Skin of body (tissue), 2 donors: ENCODE data around the gene CKMT2. TPM values are rescaled to one million over a fixed set of nuclear protein-coding genes. Genes with fewer than 3 reads are reported as not detected.
"Not testable (repeated sequence)": the region's sequence is repeated elsewhere in the genome, so short reads cannot be mapped to it uniquely, and the experiment has no call there.

Experiments
- DNase-seq: peaks from one replicate; lab custom pipeline; 2025; lab: John Stamatoyannopoulos, UW
- total RNA-seq: library from RNA; depleted of rRNA; stranded (reverse); fragments of >200 nt; gene quantifications from one replicate; pipeline ENCODE4 v1.2.3, GENCODE V29; 2014

CKMT2 gene
- total RNA-seq, 1 donor from 2014 or later = 20.3 TPM

DNA sequence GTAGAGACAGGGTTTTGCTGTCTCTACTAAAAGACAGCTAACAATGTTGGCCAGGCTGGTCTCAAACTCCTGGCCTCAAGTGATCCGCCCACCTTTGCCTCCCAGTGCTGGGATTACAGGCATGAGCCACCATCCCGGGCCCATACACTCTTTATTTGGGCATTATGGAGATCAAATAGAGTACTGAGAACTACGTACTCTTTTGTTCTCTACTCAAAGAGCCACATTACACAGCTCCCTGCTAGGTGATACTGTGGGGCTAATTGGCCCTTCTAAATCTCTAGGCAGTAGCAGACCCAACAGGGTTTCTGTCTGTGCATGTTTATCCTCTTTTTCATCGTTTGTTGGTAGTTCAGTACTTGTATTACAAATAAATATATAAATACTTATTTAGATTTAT is 16.1 kb downstream of the CKMT2 start:
- DNase-seq = no peak

DNA sequence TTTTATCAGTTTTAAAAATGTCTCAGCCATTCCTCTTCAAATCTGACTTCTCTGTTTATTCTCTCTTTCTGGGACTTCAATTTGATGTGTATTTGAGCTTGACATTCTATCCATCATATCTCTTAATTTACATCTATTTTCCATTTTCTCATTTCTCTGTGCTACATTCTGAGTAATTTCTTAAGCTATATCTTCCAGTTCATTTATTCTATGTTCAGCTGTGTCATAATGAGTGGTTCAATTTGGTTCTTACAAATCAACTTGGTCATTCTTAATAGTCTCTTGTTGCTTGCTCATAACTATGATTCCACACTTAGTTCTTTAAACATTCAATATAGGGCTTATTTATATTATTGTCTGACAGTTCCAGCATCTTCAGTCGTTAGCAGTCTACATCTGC is 16.9 kb downstream of the CKMT2 start:
- DNase-seq = no peak

DNA sequence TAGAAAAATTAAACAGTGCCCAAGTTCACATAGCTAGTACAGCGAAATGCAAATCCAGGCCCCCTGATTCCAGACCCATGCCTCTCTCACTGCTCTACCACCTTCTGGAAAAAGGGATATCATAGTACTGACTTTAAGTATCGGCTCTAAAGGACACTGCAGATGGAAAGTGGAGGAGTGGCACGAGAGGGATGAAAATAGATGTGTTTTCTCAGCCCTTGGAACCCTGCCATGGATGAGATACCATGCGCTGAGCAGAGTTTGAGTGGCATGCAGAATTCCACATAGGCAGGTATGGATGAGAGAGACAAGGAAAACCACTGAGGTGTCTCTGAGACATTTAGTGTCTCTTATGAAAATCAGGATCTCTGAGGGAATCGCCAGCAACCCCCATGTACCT is 18.8 kb downstream of the CKMT2 start:
- no peak for DNase-seq

DNA sequence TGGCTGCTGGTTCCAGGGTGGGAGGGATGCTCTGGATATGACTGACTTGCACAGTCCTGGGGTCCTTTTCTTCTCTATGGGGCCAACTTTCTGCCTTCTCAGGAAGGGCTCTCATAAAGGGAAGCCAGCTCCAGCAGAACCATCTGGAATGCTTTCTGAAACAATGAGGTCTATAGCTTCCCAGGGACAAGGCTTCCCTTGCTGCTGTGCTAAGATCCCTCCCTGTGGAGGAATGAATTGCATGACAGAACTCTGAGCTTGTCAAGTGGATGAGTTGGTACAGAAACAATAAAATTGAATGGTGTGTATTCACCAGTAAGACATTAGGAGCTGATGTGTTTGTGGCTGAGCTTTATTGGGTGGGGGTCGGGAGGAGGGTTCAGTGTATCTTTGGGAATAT is 19.8 kb downstream of the CKMT2 start:
- no peak for DNase-seq

DNA sequence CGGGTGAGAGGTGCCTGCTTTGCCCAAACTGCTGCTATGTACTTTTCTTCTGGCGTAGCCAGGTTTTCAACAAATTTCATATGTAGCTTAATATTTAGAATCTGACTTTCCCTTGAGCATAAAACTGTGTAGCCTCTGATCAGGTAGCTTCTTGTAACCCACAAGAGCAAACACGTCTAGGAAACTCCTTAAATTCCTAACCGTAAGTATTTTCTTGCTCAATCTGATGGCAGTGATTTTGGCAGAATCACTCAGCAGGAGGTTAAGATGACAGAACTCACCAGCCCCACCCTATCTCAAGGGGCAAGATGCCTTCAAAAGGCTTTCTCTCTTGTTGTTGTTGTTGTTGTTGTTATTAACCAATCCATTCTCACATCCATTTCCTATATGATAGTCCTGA is 20.8 kb downstream of the CKMT2 start:
- no peak for DNase-seq

DNA sequence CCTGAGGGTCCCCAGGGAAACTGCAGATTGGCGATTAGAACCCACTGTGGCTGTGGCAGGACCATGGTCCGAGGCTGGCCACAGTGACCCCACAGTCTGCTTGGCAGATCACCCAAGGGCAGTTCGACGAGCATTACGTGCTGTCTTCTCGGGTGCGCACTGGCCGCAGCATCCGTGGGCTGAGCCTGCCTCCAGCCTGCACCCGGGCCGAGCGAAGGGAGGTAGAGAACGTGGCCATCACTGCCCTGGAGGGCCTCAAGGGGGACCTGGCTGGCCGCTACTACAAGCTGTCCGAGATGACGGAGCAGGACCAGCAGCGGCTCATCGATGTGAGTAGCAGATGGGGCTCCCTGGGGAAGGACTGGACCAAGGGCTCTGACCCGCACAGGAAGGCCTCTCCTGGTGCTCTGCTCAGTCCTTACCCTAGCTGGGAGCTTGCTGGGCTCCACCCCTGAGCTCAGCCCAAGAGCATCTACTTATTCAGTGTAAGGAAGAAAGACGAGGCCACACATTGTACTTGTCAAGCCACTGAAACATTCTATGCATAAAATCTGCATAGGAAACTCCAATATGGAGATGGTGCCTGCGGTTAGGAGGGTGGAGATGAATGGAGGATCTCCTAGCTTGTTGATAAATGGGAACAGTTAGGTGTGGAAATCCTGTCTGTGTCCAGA is 21.9 kb downstream of the CKMT2 start:
- no peak for DNase-seq

DNA sequence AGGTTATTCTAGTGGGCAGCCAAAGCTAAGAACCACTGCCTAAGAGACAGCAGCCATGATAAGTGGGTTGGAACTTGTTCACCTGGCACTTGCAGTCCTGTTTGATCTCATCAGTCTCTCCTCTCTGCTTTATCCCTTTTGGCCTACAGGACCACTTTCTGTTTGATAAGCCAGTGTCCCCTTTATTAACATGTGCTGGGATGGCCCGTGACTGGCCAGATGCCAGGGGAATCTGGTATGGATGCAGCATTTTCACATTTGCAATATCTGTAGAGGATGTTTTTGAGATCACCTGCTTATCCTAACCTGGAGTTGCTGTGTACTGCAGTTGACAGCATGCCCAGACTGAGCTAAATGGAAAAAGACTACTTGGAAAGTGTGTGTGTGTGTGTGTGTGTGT is 23.6 kb downstream of the CKMT2 start:
- DNase-seq = no peak

DNA sequence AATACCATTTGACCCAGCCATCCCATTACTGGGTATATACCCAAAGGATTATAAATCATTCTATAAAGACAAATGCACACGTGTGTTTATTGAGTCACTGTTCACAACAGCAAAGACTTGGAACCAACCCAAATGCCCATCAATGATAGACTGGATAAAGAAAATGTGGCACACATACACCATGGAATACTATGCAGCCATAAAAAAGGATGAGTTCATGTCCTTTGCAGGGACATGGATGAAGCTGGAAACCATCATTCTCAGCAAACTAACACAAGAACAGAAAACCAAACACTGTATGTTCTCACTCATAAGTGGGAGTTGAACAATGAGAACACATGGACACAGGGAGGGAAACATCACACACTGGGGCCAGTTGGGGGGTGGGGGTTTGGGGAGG is 29.7 kb downstream of the CKMT2 start:
- not testable (repeated sequence) for DNase-seq

DNA sequence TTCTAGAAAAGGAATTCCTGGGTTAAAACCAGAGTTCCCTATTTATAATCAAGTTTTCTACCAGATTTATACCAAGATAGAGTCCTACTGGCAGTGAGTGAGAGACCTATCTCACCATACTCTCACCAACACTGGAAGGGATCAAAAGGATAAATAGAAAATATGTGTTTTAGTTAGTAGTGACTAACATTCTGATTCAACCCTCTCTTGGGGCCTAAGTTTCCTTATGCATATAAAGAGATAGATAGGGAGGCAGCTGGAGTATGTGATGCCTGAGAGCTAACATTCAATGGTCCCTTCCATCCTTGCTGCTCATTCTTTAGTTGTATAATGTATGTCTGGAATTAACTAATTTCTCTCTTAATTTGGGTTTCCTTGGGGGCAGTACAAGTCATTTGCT is 32.0 kb downstream of the CKMT2 start:
- DNase-seq = no peak

DNA sequence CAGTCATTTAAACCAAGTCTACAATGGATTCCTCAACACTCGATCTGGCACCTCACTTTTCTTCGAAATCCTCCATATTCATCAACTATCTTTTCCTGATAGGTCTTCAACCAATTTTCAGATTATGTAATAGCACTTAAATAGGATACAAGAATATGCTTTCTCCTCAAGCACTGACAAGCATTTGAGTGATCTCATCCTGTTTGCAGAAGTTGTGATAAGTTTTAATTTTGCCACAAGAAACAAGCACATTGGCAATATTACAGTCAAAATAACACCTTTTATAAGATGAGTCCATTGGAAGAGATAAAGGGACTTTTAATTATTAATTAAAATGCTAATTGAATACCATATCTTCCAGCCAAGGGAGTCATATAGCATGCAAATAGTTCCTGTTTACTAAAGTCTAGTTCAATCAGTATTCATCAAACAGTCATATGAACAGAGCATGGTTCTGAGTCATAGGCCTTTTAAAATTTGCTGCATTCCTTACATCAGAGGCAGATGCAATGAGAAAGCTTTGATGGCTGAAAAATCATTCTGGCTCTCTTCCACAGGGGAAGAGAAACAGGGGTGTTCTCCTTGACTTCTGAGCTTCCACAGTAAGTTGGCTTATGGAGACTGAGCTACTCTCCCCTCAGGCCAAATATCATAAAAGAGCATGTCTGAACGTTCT is 35.5 kb downstream of the CKMT2 start:
- DNase-seq = peak; percentile 63

DNA sequence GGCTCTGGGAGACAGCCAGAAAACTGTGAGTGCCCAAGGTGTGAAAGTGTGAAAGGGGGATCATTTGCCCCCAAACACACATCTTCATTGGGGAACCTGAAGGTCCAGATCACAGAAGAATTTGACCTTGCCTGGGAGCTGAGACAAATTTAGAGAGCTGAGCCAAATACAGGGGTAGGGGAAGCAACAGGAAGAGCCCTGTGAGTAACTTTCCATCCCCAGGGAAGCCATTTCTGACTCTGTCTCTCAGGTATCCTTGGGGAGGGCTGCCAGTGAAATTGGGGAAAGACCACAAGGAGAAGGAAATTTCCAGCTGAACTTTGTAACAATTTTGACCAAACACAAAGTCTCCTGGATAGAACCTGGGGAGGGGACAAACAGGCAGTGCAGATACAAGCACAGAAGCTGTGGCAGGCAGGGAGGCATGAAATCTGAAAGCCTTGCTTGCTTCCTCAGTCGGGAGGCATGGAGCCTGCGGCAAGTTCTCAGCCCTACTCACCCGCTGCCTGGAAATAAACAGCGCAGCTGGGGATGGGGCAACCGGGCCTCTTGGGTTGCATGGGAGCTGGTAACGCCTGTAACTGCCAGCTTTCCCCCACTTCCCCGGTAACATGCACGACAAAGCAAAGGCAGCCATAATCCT is 36.8 kb downstream of the CKMT2 start:
- no peak for DNase-seq

DNA sequence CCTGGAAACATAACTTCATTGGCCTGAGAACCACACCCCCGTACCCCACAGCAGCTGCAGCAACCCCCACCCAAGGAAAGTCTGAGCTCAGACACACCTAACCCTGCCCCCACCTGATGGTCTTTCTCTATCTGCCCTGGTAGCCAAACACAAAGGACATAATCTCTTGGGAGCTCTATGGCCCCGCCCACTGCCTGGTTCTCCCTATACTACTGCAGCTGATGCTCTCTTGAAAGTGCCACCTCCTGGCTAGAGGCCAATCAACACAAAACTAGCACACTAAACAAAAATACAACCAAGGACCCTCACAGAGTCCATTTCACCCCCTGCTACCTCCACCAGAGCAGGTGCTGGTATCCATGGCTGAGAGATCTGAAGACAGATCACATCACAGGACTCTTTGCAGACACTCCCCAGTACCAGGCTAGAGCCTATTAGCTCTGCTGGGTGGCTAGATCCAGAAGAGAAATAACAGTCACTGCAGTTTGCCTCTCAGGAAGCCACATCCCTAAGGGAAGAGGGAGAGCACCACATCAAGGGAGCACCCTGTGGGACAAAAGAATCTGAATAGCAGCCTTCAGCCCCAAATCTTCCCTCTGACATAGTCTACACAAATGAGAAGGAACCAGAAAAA is 37.4 kb downstream of the CKMT2 start:
- DNase-seq = not testable (repeated sequence)

DNA sequence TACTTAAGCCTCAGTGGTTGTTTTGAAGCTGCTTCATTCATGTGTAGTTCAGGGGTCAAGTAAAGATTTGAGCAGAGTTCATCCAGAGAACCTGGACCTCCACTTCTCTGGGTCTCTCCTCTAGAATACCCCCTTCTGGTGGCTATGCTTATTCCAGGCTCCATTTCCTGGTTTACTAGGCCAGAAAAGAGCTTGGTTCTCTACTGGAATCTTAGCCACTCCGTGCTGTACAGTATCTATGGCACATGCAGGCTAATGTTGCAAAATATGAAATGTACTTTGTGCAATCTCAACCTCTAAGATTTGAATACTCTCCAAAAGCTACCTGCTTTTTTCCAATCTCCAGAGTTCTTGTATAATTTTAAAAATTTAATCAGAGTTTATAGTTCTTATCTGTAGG is 50.9 kb downstream of the CKMT2 start:
- no peak for DNase-seq

DNA sequence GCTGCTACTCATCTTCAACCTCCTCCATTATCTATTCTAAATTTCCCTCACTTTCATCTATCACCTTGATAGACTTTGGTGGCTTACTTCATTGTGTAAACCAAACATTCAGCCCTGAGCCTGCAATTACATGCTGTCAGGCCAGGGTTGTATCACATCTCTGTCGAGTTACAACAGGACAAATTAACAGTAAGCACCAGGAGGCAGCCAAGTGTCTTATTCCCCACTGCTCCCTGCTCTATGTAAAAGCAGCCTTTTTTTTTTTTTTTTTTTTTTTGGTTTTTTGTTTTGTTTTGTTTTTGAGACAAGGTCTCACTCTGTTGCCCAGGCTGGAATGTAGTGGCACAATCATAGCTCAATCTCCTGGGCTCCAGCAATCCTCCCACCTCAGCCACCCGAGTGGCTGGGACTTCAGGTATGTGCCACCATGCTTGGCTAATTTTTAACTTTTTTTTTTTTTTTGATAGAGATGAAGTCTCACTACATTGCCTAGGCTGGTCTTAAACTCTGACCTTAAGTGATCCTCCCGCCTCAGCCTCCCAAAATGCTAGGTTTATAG is 53.0 kb downstream of the CKMT2 start:
- no peak for DNase-seq

DNA sequence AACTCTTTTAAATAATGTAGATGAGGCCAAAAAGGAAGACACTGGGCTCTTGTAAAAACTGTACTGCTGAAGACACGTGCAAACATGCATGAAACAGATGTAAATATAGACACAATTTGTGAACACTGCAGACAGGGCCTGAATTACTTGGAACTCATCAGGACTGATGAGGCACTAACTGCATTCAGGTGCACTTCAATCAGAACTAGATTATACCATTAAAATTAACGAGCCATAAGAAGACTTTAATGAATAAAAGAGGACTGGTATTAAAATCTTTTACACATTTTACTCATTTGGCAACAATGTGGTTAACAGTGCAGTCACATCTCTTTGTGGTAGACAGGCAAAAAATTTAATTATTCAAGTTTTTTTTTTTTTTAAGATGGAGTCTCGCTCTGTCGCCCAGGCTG is 54.9 kb downstream of the CKMT2 start:
- no peak for DNase-seq

DNA sequence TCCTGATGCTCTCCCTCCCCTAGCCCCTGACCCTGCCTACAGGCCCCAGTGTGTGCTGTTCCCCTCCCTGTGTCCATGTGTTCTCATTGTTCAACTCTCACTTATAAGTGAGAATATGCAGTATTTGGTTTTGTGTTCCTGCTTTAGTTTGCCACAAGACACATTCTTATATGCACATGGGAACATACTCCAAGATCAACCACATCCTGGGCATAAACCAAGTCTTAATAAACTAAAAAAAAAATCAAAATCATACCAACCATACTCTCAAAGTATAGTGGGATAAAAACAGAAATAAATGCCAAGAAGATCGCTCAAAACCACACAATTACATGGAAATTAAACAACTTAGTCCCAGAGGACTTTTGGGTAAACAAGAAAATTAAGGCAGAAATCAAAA is 57.0 kb downstream of the CKMT2 start:
- DNase-seq = no peak

DNA sequence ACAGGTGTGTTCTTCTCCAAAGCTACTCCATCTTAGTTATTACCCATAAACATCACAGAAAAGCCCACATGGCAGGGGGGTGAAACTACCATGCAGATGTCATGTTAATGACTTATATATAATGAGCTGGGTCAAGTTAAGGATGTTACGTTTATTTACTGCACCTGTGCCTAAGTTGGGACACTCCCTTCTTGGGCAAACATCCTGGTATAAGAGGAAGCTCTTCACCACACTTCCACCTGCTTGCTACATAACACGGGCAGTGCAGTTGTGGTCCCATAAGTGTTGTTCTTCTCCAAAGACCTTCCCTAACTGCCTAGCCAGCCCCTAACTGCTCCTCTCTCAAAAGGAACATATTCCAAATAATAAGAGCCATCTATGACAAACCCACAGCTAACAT is 59.0 kb downstream of the CKMT2 start:
- no peak for DNase-seq

DNA sequence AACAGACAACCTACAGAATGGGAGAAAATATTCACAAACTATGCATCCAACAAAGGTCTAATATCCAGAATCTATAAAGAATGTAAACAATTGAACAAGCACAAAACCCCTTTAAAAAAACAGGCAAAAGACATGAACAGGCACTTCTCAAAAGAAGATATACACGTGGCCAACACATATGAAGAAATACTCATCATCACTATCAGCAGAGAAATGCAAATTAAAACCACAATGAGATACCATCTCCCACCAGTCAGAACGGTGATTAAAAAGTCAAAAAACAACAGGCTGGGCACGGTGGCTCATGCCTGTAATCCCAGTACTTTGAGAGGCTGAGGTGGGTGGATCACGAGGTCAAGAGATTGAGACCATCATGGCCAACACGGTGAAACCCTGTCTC is 60.9 kb downstream of the CKMT2 start:
- DNase-seq = not testable (repeated sequence)

DNA sequence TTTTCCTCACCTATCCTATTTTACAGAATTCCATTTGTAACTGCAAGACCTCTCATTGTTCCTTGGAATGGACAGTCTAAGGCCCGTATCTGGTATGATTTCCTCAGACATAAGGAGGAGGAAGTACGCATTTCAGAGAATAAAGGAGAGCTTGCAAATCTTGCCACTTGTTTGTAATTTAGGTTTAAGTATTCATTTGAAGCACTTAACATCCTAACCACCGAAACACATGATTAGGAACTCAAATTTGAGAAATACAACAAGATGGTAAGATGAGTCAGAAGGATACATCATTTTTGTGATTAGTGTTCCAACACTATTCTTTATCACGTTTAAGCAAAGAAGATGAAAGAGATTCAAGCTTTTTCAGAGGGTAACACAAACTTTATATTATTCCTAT is 64.4 kb downstream of the CKMT2 start:
- no peak for DNase-seq

DNA sequence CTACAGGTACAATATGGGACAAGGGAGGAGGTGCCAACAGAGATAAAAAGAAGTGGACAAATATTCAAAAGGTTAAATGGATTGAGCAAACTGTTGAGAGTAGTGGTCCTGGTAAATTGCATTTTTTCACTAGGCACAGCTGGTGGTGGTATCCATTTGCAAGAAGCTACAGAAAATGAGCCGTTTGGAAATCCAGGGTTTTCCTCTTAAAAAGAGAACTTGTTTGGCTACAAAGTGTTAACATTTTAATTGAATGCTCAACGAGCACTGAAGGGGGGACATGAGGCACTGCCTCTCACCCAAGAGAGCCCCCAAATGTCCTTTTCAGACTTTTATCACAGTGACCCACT is 67.8 kb downstream of the CKMT2 start:
- no peak for DNase-seq

DNA sequence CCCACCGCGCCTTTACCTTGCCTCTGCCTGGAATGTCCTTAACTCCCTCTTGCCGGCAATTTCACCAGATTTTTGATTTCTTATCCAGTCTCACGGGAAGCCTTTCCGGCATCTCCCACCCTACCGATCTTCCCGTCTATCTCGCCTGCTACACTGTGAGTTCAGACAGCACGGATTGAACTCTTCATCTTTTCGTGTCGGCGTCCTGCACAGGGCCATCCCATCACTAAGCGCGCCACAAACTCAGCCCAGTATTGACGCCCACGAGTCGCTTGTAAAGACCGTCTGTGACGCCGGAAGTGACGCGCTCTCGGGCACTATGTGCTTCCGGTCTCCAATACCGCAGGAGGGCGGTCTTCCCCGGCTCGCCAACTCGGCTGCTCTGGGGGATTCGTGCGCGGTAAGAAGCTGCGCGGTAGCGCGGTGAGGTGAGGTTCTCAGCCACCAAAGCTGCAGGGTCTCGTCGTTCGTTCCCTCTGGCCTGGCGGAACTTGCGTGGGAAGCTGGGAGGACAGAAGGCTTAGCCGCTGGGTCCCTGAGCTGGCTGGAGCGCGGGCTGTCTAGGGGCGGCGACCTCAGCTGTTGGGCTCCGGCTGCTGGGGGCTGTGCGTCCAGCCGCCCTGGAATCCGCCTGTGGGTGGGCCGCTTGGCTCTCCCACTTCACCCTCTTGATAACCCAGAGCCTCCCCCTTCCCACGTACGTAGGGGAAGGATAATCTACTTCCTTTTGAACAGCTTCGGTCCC is 68.3 kb downstream of the CKMT2 start, which contains the start of gene ZCCHC9:
ZCCHC9 (plus strand) TSS at position 317 of the 745 bp plus-strand sequence. CDS start 3,171 bp downstream, outside the sequence.
- peak; percentile 95 for DNase-seq
